Erythroblast (primary cell): Measurements from ENCODE around the gene SOX18.

Experiments used
- GATA1 ChIP-seq: IDR thresholded peaks from 2 replicates; pipeline ENCODE4 v1.6.1; 2011; ENCODE audit warnings: low read depth, mild to moderate bottlenecking, control low read depth, low read length, moderate library complexity
- POLR2A ChIP-seq: IDR thresholded peaks from 2 replicates; pipeline ENCODE4 v1.6.1; 2011; ENCODE audit warnings: mild to moderate bottlenecking, low read length

GRCh38 chr20:64009811-64010387, 39.5 kb downstream of the SOX18 start:
- TF ChIP-seq POLR2A, result no peak
- no peak for TF ChIP-seq GATA1
